ENCODE results near the gene ANKZF1.

The ANKZF1 gene

GRCh38 chr2:219282943-219283581 lies 53.5 kb downstream of the ANKZF1 start:
- no peak for DNase-seq (ENCODE audit: low read depth)

GRCh38 chr2:219284501-219285372 lies 55.1 kb downstream of the ANKZF1 start:
- no peak for DNase-seq (ENCODE audit: low read depth)

- no peak for DNase-seq (ENCODE audit: low read depth)
Measured at GRCh38 chr2:219285373-219285735, 55.7 kb downstream of the ANKZF1 start.

- no peak for DNase-seq (ENCODE audit: low read depth)
Measured at GRCh38 chr2:219285894-219286425, 56.4 kb downstream of the ANKZF1 start.

Data from CMK (cell line).